ENCODE data around the gene MC5R. TPM values are rescaled to one million over a fixed set of nuclear protein-coding genes. Genes with fewer than 3 reads are reported as not detected.

MC5R gene
- total RNA-seq, 1 experiment from 2014 or later = not detected

DNA sequence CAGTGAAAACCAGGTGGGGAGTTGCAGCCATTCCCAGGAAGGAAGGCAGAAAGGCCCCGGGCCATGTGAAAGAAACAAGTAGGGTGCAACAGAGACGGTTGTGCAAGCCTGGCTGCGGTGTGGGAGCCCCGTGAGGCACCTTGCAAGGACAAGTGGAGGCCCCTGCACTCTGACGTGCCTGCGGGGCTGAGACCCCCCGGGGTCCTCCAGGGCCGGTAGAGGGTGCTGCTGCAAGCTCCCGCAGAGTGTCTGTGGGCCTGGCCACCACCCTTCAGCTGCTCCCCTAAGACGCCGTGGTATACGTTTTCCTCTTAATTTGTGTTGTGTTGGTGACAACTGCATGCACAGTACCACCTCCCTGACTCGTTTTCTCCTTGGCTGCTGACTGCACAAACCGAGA, 27.4 kb upstream of the MC5R start:
- Histone ChIP-seq H3K4me1 (ENCODE audit: control insufficient read depth in 1 of 2, insufficient read depth in 2 of 2, low read length in 2 of 2) (peaks cover 16 to 26% of the 10 kb centered on the region in 2 experiments), H3K27me3 (ENCODE audit: insufficient read depth, low read length) (no peaks in the 10 kb centered on the region), H3K79me2 (ENCODE audit: insufficient read depth, low read length) (no peaks in the 10 kb centered on the region), H3K9me3 (ENCODE audit: control insufficient read depth in 1 of 2, insufficient read depth in 1 of 2, low read depth in 1 of 2, low read length in 2 of 2) (no peaks in the 10 kb centered on the region), H4K20me1 (ENCODE audit: insufficient read depth) (no peaks in the 10 kb centered on the region), H3K9ac (ENCODE audit: low read length) (no peak overlapping the region), H3K27ac (ENCODE audit: low read depth, low read length) (no peak overlapping the region), H3K36me3 (ENCODE audit: control insufficient read depth in 1 of 2, insufficient read depth in 2 of 2, low read length in 2 of 2) (no peaks in the 10 kb centered on the region), H3K9me2 (ENCODE audit: insufficient read depth) (no peaks in the 10 kb centered on the region), H3K4me3 (replicated peaks in 1 of 2; ENCODE audit: low read depth in 1 of 2, low read length in 2 of 2) (no peak overlapping the region), H3K4me2 (ENCODE audit: low read length) (peak overlapping the region; percentile 27), H2AFZ (ENCODE audit: low read depth, low read length, poor library complexity, severe bottlenecking) (no peak overlapping the region)
- DNase-seq (ENCODE audit: low read depth, low spot score) = no peak
- CTCF ChIA-PET = no interaction called here
- POLR2A ChIA-PET = no interaction called here
- no peak for TF ChIP-seq ZFX (IDR thresholded peaks at IDR 0.05)
- TF ChIP-seq RAD21 (IDR thresholded peaks at IDR 0.05; ENCODE audit: low read depth) = no peak
- no peak for TF ChIP-seq EGR1 (IDR thresholded peaks at IDR 0.05; ENCODE audit: low read depth)
- no peak for TF ChIP-seq CBX3 (IDR thresholded peaks at IDR 0.05; ENCODE audit: low read depth)
- no peak for TF ChIP-seq POLR2AphosphoS5 (IDR thresholded peaks at IDR 0.05; ENCODE audit: low read depth, low read length)
- TF ChIP-seq, protein P1, sequence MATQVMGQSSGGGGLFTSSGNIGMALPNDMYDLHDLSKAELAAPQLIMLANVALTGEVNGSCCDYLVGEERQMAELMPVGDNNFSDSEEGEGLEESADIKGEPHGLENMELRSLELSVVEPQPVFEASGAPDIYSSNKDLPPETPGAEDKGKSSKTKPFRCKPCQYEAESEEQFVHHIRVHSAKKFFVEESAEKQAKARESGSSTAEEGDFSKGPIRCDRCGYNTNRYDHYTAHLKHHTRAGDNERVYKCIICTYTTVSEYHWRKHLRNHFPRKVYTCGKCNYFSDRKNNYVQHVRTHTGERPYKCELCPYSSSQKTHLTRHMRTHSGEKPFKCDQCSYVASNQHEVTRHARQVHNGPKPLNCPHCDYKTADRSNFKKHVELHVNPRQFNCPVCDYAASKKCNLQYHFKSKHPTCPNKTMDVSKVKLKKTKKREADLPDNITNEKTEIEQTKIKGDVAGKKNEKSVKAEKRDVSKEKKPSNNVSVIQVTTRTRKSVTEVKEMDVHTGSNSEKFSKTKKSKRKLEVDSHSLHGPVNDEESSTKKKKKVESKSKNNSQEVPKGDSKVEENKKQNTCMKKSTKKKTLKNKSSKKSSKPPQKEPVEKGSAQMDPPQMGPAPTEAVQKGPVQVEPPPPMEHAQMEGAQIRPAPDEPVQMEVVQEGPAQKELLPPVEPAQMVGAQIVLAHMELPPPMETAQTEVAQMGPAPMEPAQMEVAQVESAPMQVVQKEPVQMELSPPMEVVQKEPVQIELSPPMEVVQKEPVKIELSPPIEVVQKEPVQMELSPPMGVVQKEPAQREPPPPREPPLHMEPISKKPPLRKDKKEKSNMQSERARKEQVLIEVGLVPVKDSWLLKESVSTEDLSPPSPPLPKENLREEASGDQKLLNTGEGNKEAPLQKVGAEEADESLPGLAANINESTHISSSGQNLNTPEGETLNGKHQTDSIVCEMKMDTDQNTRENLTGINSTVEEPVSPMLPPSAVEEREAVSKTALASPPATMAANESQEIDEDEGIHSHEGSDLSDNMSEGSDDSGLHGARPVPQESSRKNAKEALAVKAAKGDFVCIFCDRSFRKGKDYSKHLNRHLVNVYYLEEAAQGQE (IDR thresholded peaks at IDR 0.05; ENCODE audit: low read depth) = no peak
- TF ChIP-seq POLR2A (IDR thresholded peaks at IDR 0.05; ENCODE audit: borderline replicate concordance, extremely low read depth, insufficient read depth, insufficient read length) = no peak
- TF ChIP-seq TCF7L2 (IDR thresholded peaks at IDR 0.05; ENCODE audit: borderline replicate concordance, extremely low read depth, insufficient read depth, insufficient read length) = no peak
- no peak for TF ChIP-seq ZNF274 (IDR thresholded peaks at IDR 0.05; ENCODE audit: low read depth, low read length)
- TF ChIP-seq, protein P2, sequence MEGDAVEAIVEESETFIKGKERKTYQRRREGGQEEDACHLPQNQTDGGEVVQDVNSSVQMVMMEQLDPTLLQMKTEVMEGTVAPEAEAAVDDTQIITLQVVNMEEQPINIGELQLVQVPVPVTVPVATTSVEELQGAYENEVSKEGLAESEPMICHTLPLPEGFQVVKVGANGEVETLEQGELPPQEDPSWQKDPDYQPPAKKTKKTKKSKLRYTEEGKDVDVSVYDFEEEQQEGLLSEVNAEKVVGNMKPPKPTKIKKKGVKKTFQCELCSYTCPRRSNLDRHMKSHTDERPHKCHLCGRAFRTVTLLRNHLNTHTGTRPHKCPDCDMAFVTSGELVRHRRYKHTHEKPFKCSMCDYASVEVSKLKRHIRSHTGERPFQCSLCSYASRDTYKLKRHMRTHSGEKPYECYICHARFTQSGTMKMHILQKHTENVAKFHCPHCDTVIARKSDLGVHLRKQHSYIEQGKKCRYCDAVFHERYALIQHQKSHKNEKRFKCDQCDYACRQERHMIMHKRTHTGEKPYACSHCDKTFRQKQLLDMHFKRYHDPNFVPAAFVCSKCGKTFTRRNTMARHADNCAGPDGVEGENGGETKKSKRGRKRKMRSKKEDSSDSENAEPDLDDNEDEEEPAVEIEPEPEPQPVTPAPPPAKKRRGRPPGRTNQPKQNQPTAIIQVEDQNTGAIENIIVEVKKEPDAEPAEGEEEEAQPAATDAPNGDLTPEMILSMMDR (IDR thresholded peaks at IDR 0.05 in 2 of 3, conservative IDR thresholded peaks at IDR 0.05 in 1 of 3; ENCODE audit: borderline replicate concordance in 1 of 3, insufficient read depth in 1 of 3, low read depth in 2 of 3, low read length in 2 of 3) = no peak
- TF ChIP-seq, protein P3, sequence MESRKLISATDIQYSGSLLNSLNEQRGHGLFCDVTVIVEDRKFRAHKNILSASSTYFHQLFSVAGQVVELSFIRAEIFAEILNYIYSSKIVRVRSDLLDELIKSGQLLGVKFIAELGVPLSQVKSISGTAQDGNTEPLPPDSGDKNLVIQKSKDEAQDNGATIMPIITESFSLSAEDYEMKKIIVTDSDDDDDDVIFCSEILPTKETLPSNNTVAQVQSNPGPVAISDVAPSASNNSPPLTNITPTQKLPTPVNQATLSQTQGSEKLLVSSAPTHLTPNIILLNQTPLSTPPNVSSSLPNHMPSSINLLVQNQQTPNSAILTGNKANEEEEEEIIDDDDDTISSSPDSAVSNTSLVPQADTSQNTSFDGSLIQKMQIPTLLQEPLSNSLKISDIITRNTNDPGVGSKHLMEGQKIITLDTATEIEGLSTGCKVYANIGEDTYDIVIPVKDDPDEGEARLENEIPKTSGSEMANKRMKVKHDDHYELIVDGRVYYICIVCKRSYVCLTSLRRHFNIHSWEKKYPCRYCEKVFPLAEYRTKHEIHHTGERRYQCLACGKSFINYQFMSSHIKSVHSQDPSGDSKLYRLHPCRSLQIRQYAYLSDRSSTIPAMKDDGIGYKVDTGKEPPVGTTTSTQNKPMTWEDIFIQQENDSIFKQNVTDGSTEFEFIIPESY (IDR thresholded peaks at IDR 0.05; ENCODE audit: extremely low read depth, insufficient replicate concordance, low read length) = no peak
- TF ChIP-seq SRF (IDR thresholded peaks at IDR 0.05; ENCODE audit: low read depth) = no peak
- no peak for TF ChIP-seq EZH2phosphoT487 (IDR thresholded peaks at IDR 0.05; ENCODE audit: borderline replicate concordance)
- TF ChIP-seq ELF1 (IDR thresholded peaks at IDR 0.05; ENCODE audit: borderline replicate concordance, low read depth) = no peak
- TF ChIP-seq SIN3A (IDR thresholded peaks at IDR 0.05; ENCODE audit: low read depth) = no peak
- RAD21 ChIA-PET (ENCODE audit: low non-redundant PET in 1 of 2, low total read pairs in 2 of 2, uncharacterized antibody in 2 of 2, unreplicated experiment in 2 of 2) = no interaction called here
- ATAC-seq = no peak
- BruUV-seq (replicated peaks) = no TSS peak
- intact Hi-C loops (cut with micrococcal nuclease) = no loop called here

Measured in HCT116 (cell line).